ENCODE measurements around the gene PCP2. TPM values are rescaled to one million over a fixed set of nuclear protein-coding genes. Genes with fewer than 3 reads are reported as not detected.

The PCP2 gene
- total RNA-seq, 1 donor from 2014 or later, result not detected

GRCh38 chr19:7582446-7582845 is 51.1 kb downstream of the PCP2 start:
- no peaks in the 10 kb centered on the region for H3K4me1 Mint-ChIP-seq (ENCODE audit: low read depth)
- no peaks in the 10 kb centered on the region for H3K36me3 Mint-ChIP-seq (ENCODE audit: low read depth)
- H3K9me3 Mint-ChIP-seq (ENCODE audit: low read depth), result no peaks in the 10 kb centered on the region
- peaks cover 45% of the 10 kb centered on the region for H3K27me3 Mint-ChIP-seq (ENCODE audit: low read depth)
- TF ChIP-seq, protein P1, sequence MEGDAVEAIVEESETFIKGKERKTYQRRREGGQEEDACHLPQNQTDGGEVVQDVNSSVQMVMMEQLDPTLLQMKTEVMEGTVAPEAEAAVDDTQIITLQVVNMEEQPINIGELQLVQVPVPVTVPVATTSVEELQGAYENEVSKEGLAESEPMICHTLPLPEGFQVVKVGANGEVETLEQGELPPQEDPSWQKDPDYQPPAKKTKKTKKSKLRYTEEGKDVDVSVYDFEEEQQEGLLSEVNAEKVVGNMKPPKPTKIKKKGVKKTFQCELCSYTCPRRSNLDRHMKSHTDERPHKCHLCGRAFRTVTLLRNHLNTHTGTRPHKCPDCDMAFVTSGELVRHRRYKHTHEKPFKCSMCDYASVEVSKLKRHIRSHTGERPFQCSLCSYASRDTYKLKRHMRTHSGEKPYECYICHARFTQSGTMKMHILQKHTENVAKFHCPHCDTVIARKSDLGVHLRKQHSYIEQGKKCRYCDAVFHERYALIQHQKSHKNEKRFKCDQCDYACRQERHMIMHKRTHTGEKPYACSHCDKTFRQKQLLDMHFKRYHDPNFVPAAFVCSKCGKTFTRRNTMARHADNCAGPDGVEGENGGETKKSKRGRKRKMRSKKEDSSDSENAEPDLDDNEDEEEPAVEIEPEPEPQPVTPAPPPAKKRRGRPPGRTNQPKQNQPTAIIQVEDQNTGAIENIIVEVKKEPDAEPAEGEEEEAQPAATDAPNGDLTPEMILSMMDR (IDR thresholded peaks at IDR 0.05), result no peak
- DNase-seq (ENCODE audit: low spot score), result no peak
- H3K4me3 Mint-ChIP-seq (ENCODE audit: unreplicated experiment), result no peak overlapping the region
- H3K27ac Mint-ChIP-seq (ENCODE audit: unreplicated experiment), result no peak overlapping the region

Small RNA genes within 50 kb of the gene (microRNA-seq; reads per million reads assigned to microRNA genes)
- not detected for gene MIR6792 (ENCODE audit: borderline number of aligned reads)

Other genes with a start within 250 kb of the PCP2 start
- gene PEX11G, start 144.7 kb downstream of the PCP2 start, total RNA-seq, result 1.7 to 2.6 TPM (median 2.3 TPM) in 3 replicates
- gene ZNF358, start 117.6 kb downstream of the PCP2 start, total RNA-seq, result 72.8 to 78.9 TPM (median 78.1 TPM) in 3 replicates
- gene MCOLN1, start 111.1 kb downstream of the PCP2 start, total RNA-seq, result 25.9 to 27.9 TPM (median 27.8 TPM) in 3 replicates
- 78.1 to 97.9 TPM (median 87.9 TPM) in 3 replicates for gene PNPLA6, start 98.0 kb downstream of the PCP2 start, total RNA-seq
- 0.41 to 0.42 TPM in 2 of 3 replicates, not detected in the other for gene CAMSAP3, start 37.9 kb downstream of the PCP2 start, total RNA-seq
- gene XAB2, start 4.2 kb downstream of the PCP2 start, total RNA-seq, result 26.7 to 29.8 TPM (median 27.4 TPM) in 3 replicates
- gene PET100, start 3.9 kb downstream of the PCP2 start, total RNA-seq, result 78.8 to 113 TPM (median 80.7 TPM) in 3 replicates
- 2.7 to 10.2 TPM (median 8.1 TPM) in 3 replicates for gene STXBP2, start 3.4 kb upstream of the PCP2 start, total RNA-seq
- not detected in 3 replicates for gene RETN, start 35.3 kb upstream of the PCP2 start, total RNA-seq
- gene MCEMP1, start 43.4 kb upstream of the PCP2 start, total RNA-seq, result not detected in 3 replicates
- 94.3 to 107 TPM (median 97.2 TPM) in 3 replicates for gene TRAPPC5, start 47.1 kb upstream of the PCP2 start, total RNA-seq
- not detected in 3 replicates for gene FCER2, start 68.4 kb upstream of the PCP2 start, total RNA-seq
- not detected in 3 replicates for gene CLEC4G, start 98.4 kb upstream of the PCP2 start, total RNA-seq
- gene CD209, start 113.8 kb upstream of the PCP2 start, total RNA-seq, result not detected in 3 replicates
- gene CLEC4M, start 129.5 kb upstream of the PCP2 start, total RNA-seq, result not detected in 3 replicates
- 27.4 to 30.6 TPM (median 28.4 TPM) in 3 replicates for gene EVI5L, start 196.5 kb upstream of the PCP2 start, total RNA-seq
- 0.22 to 0.80 TPM (median 0.38 TPM) in 3 replicates for gene PRR36, start 240.7 kb upstream of the PCP2 start, total RNA-seq